ENCODE results near the gene CH25H. TPM values are rescaled to one million over a fixed set of nuclear protein-coding genes. Genes with fewer than 3 reads are reported as not detected.

Gene CH25H
- total and polyA plus RNA-seq, 12 donors: 0.80 to 16.3 (median 4.9) TPM; not detected in 1

DNA sequence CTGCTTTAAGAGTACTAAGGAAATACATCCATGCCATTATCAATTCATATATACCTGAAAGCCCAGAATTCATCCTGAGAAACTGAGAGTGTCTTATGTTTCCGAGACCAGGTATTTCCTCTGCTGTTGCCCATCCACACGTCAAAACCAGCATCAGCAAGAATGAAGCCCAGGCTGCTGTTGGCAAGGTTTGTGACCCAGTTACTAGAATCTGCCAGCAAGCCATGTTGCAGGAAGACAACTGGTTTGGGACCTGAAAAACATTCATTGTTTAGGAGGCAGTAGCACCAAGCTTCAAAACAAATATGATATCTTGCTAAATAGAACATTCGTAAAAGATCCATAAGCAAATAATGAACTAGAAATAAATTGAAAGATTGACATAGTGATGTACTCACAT is 21.0 kb upstream of the CH25H start:
- Histone ChIP-seq H3K9me3 (replicated peaks in 1 of 3) (no peaks in the 10 kb centered on the region), H3K4me1 (replicated peaks in 1 of 2) (no peaks in the 10 kb centered on the region), H3K4me3 (no peak overlapping the region), H3K27ac (no peak overlapping the region), H3K36me3 (replicated peaks in 1 of 2) (no peaks in the 10 kb centered on the region), H3K27me3 (no peaks in the 10 kb centered on the region)
- no peak for DNase-seq
- intact Hi-C loops (cut with DNase I): no loop called here
- no peak for TF ChIP-seq POLR2A (IDR thresholded peaks at IDR 0.05)
- TF ChIP-seq, protein P1, sequence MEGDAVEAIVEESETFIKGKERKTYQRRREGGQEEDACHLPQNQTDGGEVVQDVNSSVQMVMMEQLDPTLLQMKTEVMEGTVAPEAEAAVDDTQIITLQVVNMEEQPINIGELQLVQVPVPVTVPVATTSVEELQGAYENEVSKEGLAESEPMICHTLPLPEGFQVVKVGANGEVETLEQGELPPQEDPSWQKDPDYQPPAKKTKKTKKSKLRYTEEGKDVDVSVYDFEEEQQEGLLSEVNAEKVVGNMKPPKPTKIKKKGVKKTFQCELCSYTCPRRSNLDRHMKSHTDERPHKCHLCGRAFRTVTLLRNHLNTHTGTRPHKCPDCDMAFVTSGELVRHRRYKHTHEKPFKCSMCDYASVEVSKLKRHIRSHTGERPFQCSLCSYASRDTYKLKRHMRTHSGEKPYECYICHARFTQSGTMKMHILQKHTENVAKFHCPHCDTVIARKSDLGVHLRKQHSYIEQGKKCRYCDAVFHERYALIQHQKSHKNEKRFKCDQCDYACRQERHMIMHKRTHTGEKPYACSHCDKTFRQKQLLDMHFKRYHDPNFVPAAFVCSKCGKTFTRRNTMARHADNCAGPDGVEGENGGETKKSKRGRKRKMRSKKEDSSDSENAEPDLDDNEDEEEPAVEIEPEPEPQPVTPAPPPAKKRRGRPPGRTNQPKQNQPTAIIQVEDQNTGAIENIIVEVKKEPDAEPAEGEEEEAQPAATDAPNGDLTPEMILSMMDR (IDR thresholded peaks at IDR 0.05): no peak
- 92 to 100% (median 92%) methylated on average over 3 of the region's 3 CpGs for WGBS, 4 donors

DNA sequence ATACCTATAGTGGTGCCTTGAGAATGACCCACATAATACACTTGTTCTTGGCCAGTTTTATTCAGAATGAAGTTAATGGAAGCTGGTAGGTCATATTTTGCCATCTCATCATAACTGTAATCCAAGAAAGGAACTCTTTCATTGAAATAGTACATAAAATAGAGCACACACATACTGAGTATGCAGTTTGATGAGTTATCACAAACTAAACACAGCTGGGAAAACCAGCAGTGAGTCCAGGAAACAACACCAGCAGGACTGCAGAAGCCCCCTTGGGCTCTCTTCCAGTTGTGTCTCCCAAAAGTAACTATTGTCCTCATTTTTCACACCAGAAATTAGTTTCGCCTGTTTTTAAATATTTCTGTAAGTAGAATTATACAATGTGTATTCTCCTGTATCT is 19.8 kb upstream of the CH25H start:
- DNase-seq: no peak
- TF ChIP-seq POLR2A (IDR thresholded peaks at IDR 0.05): no peak
- TF ChIP-seq, protein P1 (IDR thresholded peaks at IDR 0.05): no peak
- 95 to 100% (median 97%) methylated on average over 1 of the region's 1 CpG for WGBS, 4 donors
- H3K36me3 ChIP-seq (replicated peaks in 1 of 2): peaks cover 0 to 4% of the 10 kb centered on the region in 2 donors
- H3K27ac ChIP-seq: no peak overlapping the region
- no peaks in the 10 kb centered on the region for H3K27me3 ChIP-seq
- intact Hi-C loops (cut with DNase I): no loop called here
- H3K4me3 ChIP-seq: no peak overlapping the region
- H3K9me3 ChIP-seq (replicated peaks in 1 of 3): no peaks in the 10 kb centered on the region
- H3K4me1 ChIP-seq (replicated peaks in 1 of 2): no peaks in the 10 kb centered on the region

DNA sequence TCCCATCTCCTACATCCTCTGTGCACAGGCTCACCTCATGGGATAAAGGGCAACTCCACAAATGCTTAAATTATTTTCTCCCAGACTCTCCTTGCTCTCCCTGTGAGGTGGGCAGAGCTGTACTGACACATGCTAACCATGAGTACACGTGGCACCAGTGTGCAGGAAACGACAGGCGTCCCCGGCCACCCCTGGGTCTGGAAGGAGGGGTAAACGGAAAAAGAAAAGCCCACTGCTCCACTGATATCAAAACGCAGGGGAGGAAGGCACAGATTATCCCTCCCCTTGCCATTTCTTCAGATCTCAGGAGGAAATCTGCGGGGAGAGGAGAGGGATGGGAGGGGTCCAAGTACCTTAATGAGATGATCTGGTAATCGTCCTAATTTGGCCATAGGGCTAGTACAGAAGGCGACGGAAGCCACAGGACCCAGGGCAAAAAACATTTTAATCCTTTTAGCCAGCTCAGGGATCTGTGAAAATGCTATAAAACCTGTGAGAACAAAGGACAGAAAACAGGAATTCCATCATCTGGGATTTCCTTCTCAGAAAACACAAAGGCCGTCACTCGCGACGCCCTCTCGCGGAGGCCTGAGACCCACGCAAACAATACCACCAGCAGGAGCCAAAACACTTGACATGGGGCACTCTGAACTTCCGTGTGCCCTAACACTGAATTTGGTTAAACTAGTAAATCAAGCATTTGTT is 17.8 kb upstream of the CH25H start:
- intact Hi-C loops (cut with DNase I): no loop called here
- DNase-seq: peak in 1 of 7 donors; percentile 12
- Histone ChIP-seq H3K4me1 (replicated peaks in 1 of 2) (no peaks in the 10 kb centered on the region), H3K27me3 (no peaks in the 10 kb centered on the region), H3K27ac (peak overlapping the region in 2 of 5 donors; percentile 21 to 54), H3K36me3 (replicated peaks in 1 of 2) (peaks cover 0 to 5% of the 10 kb centered on the region in 2 donors), H3K9me3 (replicated peaks in 1 of 3) (no peaks in the 10 kb centered on the region), H3K4me3 (no peak overlapping the region)
- TF ChIP-seq, protein P1 (IDR thresholded peaks at IDR 0.05): peak in 3 of 6 experiments; percentile 8 to 17 (median 13)
- no peak for TF ChIP-seq POLR2A (IDR thresholded peaks at IDR 0.05)
- 65 to 79% (median 66%) methylated on average over 16 to 18 of the region's 18 CpGs for WGBS, 4 donors

DNA sequence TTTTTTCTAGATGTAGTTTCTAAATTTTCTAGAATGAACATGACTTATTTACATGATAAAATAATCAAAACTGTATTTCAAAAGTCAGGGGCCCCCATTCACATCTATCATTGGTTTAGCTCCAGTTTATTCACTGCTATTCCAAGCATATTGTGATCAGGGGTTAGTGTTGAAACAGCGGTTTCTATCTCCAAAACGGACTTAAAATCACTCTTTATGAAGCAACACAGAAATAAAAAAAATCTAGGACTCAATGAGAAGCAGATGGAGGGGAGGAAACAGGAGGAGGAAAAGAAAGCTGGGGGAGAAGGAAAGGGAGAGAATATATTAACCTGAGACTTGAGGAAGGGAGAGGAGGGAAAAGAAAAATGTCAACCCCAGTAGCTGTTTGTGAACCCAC is 14.8 kb upstream of the CH25H start:
- WGBS, 4 donors: 62 to 81% (median 77%) methylated on average over 2 of the region's 2 CpGs
- peaks cover 0 to 5% of the 10 kb centered on the region in 2 donors for H3K36me3 ChIP-seq (replicated peaks in 1 of 2)
- TF ChIP-seq POLR2A (IDR thresholded peaks at IDR 0.05): no peak
- TF ChIP-seq, protein P1 (IDR thresholded peaks at IDR 0.05): no peak

More for the DNA sequence above, 14.8 kb upstream of the CH25H start:
- Histone ChIP-seq H3K9me3 (replicated peaks in 1 of 3) (no peaks in the 10 kb centered on the region), H3K27me3 (no peaks in the 10 kb centered on the region), H3K27ac (no peak overlapping the region), H3K4me3 (no peak overlapping the region), H3K4me1 (replicated peaks in 1 of 2) (peaks cover 0 to 12% of the 10 kb centered on the region in 2 donors)
- no peak for DNase-seq
- intact Hi-C loops (cut with DNase I): no loop called here
